ENCODE results near the gene TXNDC5.
"Not testable (repeated sequence)": the region's sequence is repeated elsewhere in the genome, so short reads cannot be mapped to it uniquely, and the experiment has no call there.

The TXNDC5 gene

DNA sequence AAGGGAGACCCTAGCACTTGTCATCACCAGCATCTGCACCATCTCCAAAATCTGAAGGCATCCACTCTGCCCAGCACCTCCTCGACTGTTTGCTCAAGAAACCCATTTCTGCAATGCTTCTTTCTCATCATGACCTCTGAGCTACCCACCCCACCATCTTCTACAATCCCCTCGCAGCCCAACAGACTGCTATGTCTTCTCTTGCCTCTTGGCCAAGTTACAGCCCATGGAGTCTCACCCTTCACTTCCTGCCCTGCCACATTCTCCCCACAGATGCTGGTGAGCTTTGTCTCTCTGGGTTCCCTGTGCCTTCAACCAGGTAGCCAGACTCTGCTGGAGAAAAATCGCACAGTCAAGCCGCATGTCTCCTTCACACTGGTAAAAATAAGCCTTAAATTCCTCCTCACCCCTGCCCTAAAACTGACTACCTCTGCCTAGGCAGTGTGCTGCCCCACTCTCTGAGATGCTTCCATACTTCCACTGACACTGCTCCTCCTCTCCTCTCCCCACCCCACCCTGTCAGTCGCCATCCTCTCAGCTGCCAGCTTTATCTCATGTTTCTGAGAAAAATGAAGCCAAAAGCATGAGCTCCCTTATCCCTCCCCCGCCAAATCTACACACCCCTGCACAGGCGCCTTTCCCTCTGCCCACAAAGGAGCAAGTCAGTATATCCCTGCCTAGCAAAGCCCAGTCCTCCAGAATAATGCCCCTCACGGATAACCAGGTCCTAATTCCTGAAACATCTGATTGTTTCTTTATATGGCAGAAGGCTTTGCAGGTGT, 2.3 kb upstream of the TXNDC5 start:
- no peak for DNase-seq

DNA sequence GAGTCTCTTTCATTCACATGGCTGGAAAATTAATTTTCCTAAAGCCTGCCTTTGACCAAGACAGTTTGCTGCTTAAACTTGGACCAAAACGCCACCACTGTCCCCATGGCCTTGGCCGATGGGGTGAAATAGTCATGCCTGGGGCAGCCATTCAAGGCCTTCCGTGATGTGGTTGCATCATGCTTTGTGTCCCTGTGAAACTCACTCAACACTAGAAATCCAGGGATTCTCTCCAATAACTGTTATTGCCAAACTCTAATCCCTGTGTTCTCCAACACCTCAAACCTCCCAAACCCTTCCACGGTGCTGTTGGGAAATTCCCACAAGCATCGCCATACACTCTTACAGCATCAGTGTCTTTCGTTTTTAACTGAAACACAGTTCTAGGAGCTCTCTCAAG, 1.4 kb upstream of the TXNDC5 start:
- no peak for DNase-seq

DNA sequence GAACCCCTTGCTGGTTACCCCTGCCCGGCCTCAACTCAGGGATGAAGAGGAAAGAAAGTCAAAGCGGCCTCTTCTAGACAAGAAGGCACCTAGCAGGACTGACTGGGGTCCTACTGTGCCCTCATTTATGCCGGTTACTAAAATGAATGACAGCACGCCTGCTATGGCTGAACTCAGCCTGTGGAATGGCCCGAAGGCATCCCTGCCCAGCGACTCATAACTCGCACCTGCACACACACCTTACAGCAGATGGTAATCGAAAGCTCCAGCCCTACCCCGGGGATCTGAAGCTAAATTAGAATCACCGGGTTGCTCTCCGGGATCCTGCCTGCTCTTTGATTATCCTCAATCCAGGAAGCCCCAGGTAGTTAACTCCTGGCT, 747 bp upstream of the TXNDC5 start:
- no peak for DNase-seq

DNA sequence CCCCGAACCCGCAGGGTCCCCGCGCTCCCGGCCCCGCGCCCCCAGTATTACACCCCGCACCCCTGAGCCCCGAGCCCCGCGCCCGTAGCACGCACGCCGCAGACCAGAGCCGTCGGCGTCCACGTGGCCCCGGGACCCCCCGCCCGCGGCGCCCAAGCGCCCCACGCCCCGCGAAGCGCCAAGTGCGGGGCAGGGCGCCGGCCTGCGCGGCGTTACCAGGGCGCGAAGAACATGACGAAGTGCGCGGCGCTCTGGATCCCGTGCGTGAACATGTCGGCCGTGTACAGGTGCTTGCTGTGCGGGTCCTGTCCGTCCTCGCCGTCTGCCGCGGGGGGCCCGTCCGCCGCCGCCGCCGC, 312 bp downstream of the TXNDC5 start:
- no peak for DNase-seq

DNA sequence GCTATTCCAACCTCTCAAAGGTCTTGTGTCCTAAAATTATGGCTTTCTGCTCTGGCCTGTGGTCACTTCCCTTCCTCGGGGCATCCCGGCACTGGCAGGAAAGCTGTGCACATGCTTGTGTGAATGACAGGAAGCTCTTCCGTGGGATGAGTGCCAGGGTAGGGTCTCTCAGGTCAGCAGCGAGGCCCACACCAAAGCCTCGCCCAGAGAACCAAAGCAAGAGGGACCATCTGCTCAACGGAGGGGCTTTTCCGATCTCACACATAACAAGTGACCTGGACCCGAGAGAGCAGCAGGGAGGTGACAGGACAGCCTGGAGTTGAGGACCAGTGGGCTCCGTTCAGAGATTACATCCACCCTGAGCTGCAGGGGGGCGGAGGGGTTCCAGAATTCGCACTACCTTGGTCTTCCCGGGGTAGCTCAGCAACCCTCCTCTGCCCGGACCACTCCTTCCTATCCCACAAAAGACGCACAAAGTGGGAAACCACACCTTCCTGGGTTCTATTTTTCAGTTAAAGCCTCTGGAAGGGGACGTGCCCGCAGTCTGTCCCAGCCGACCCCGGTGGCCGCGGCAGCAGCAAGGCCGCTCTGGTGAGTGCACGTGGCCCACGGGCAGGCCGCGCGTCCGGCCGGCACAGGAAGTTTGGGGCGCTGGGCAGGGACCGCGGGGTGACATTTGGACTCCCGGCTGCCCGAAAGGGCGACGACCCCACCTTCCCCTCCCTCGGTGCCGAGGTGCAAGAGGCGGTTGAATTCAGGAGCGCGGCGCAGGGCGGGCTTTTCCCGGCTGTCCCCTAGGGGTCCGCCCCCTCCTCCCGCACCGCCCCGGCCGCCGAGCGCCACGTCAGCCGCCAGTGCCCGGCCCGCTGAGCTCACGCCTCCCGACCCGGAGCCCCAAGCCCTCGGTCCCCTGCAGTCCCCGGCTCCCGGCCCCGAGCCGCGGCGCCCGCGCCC, 988 bp downstream of the TXNDC5 start:
- DNase-seq = peak in 2 of 4 experiments; percentile 7

DNA sequence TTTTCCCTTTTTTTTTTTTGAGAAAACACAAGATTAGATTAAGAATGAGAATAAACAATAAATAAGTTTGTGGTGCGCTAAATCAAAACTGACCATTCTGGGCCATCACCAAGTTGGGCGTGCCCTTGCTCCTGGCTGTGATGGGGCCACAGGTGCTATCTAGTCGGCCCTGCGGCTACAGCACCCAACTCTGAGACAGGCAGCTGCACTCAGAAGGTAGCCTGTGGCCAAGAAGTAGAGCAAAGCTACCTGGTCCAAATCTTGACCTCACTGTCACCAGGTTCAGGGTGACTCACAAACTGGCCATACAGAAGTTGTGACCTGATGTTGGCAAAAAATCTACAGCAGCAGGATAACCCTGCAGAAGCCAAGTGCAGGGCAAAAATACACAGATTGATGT, 3.4 kb downstream of the TXNDC5 start:
- no peak for DNase-seq

DNA sequence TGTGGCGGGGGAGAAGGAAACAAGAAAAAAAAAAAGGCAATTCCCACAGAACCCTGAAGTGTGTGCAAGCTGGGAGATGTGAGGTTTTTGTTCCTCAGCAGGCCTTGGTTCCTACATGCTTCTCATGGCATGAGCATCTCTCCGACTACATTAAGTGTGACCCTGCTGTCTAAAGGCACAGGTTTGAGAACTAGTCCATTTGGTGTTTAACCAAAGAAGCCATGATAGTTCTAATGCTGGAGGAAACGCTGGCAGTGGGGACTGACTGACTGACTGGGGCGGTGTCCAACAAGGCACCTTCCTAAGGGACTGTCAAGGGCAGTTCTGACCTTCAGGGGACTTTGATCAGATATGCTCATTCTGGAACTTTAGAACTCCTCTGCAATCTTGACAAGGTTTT, 3.8 kb downstream of the TXNDC5 start:
- no peak for DNase-seq

DNA sequence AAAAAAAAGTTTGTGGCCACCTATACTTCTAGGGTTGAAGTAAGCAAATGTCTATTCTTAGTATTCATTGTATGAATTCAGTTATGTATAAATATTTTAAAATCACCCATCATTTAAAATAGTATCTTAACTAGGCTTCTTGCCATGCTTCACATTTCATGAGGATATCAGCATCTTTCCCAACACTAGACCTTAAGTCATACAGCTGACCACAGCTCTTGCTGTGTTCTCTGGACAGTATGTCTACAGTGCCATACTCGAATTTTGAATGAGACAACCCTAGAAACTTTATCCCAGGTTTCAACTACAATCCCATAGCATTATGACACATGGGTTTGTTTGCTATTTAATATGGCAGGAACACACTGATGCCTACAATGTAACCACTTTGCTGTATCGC, 5.2 kb downstream of the TXNDC5 start:
- no peak for DNase-seq

DNA sequence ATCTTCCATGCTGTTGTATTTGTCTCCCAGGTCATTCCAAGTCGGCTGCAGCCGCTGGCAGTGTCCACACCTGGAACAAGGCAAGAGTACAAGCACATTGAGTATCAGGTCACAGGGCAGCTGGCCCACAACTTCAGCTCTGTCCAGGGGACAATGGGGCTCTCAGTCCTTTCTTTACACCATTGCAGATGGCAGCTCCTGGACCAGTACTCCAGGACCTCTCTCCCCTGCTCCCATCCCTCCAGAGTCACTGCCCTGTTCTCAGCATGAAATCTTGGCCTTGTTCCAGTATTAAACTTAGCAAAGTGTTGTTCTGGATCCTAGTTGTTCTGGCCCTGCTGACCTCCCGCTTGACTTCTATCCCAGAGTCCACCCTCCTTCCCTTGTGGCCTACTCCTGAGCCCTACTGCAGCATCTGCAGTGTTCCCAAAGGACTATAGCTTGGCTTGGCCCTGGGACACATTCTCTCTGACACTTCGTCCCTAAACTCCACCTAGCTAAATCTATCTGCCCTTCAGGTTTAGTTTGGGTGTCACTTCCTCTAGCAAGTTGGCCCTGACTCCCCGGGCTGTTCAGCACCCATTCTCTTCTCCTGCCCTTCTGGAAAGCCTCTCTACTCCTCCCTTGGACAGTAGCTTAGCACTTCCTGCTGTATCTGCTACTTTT, 5.8 kb downstream of the TXNDC5 start:
- DNase-seq = no peak

DNA sequence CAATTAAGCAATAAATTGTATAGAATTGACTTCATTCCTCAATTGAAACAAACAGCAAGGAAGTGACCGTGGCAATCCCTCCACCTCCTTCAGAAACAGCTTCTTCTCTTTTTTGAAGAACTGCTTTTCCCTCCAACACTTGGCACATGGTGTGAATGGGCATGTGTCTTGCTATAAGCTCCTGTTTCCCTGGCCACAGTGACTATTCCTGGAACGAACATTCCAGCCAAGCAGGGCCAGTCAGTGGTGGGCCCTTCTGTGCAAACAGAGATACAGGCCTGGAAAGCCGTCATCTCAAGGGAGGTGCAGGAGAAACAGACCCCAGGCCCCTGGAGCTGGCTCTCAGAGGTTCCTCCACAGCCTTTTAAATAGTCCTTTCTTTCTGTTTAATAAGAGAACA, 6.9 kb downstream of the TXNDC5 start:
- DNase-seq = no peak

DNA sequence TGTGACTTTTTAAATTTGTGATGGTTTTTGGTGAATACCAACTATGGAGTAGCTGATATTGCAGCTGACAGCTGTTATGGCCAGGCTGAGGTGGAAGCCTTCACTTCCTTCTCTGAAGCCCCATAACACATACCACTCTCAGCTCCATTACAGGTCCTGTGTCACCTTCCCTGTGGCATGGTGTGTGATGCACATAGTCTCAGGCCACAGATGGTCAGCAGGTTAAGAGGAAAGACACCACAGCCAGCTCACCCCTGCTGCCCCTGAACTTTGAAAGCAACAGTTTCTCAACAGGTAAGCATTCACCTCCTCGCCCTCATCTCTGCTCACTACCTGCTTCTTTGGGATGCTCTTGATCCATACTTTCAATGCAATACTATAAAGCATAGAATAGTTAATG, 7.7 kb downstream of the TXNDC5 start:
- DNase-seq = no peak

DNA sequence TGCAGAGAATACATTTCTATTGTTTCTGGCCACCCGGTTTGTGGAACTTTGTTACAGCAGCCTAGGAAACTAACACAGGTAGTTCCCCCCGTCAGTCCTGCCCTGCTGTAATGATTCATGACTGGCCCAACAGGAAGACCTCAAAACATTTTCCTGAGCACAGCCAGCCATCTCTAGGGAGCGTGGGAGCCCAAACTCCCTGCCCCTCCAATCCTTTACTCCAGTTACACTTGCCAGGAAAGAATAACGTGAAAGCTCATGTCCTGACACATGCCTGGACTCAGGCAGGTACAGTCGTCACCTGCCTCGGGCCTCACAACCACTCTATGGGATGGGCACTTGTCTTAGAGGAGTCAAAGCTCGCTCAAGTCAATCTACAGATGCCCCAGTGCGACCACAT, 8.4 kb downstream of the TXNDC5 start:
- DNase-seq = no peak

DNA sequence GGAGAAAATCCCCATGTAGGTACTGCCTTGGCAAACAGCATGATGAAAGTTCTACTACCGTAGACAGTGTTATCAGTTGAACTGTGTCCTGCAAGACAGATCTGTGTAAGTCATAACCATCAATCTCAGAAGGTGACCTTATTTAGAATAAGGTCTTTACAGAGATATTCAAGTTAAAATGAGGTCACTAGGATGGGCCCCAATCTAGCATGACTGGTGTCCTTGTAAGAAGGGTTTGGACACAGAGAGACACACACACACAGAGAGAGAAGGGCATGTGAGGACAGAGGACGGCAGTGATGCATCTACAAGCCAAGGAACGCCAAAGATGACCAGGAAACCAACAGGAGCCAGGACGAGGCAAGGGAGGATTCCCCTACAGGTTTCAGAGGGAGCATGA, 8.8 kb downstream of the TXNDC5 start:
- DNase-seq = no peak

DNA sequence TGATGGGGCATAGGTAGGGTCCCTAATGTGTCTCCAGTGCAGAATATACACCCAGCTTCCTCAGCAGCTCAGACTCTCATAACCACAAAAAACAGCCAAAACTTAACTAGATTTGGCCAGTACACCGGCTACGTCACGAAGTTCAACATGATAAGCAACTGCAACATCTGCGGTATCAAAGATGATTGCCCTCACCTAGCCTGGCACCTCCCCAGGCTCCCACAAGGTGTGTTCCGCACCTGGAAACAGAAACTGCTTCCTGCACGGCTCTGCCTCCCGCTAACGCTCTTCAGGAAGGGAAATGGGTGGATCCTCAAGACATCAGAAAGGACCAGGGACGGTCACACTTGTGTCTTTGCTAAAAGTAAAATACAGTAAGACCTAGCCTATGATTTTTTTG, 9.5 kb downstream of the TXNDC5 start:
- DNase-seq = no peak

DNA sequence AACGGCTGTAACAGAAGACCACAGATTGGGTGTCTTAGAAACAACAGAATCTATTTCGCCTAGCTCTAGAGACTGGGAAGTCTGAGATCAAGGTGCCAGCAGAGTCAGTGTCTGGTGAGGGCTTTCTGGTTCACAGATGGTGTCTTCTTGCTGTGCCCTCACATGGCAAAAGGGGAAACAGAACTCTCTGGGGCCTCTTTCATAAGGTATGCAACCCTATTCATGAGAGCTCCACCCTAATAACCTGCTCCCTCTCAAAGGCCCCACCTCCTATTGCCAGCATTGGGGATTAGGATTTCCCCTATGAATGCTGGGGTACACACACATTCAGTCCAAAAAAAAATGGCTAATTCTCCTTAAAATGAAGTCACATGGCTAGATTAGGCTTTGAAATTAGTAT, 10.0 kb downstream of the TXNDC5 start:
- no peak for DNase-seq

DNA sequence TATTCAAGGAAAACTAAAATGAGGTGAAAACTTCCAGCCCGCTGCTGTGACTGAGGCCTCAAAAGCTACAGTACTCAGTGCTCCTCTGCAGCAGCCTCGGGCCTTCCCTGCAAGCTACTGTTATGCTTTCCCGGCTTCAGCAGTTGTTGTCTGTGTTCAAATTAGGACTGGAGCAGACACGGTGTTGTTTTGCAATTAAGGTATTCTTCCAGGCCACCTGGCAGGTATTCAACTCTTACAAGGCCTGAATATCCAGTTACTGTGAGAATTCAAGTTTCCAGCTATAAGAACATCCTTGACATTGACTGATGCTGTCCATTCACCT, 10.7 kb downstream of the TXNDC5 start:
- no peak for DNase-seq

DNA sequence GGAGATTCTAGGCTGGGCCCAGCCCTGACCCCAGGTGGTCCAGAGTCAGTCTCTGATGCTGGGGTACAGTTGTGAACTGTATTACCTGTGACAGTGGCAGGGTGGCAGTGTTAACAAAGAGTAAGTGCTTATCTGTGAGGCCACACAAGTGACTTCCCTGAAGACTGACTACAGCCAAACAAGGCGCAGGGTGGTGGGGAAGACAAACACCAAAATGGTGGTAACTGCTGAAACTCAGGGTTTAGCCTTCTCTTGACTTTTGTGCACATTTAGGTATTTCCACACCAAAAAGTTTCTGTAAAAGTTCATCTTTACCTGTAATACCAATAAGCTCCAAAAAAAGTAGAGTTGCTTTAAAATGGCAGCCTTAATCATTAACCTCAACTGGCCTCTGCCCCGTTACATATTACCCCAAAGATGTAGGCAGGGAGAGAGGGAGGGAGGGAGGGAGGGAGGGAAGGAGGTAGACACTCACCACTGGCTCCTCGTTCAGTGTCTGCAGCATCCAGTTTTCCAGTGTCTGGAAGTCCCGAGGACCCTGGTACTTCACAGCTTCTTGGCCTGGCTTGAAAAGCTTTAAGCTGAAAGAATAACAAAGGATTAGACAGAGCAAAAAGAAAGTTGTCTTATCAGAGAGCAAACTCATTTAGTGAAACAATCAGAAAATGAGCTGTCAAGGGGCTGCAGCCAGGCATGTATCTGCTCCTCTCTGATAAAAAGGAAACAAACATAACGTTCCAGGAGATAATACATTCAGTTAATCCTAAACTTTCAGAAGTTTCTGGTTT, 11.3 kb downstream of the TXNDC5 start:
- no peak for DNase-seq

DNA sequence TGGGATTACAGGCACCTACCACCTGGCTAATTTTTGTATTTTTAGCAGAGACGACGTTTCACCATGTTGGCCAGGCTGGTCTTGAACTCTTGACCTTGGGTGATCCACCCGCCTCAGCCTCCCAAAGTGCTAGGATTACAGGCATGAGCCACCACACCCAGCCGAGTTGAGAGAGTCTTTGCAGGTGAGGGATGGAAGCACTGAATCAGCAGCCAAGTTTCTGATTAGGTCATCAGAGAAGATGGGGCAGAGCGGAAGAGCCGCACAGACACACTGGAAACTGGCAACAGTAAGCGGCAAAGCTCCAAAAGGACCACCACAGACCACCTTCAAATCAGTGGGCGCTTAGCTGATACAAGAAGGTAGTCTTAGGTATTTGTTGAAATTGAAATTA, 12.4 kb downstream of the TXNDC5 start:
- DNase-seq = not testable (repeated sequence)

DNA sequence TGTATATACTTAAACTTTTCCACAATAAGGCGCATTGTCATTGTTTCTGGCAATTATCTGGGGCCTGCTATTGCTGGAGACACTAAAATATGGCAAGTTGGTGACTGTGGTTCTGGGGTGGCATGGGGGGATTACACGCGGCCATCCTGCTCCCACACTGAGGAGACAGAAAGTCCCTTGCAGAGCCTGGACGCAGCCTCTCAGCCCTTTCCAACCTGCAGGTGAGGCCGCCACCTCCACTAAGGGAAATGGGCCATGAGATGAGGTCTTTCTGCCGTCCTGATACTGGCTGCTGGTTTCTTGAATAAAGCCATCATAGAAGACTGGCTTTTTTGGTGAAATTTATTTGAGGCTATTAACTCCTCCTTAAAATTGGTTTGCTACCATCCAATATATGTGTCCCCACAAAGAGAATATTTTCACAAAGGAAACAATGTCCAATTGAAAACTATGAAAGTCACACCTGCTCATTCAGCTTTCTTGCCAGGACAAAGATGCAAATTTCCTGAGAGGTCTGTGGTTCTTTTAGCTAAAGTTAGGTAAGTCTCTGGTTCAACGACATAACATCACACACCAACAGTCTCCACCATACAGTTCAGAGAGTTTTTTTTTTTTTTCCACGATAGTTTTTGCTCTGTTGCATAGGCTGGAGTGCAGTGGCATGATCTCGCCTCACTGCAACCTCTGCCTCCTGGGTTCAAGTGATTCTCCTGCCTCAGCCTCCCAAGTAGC, 13.0 kb downstream of the TXNDC5 start:
- DNase-seq = no peak

DNA sequence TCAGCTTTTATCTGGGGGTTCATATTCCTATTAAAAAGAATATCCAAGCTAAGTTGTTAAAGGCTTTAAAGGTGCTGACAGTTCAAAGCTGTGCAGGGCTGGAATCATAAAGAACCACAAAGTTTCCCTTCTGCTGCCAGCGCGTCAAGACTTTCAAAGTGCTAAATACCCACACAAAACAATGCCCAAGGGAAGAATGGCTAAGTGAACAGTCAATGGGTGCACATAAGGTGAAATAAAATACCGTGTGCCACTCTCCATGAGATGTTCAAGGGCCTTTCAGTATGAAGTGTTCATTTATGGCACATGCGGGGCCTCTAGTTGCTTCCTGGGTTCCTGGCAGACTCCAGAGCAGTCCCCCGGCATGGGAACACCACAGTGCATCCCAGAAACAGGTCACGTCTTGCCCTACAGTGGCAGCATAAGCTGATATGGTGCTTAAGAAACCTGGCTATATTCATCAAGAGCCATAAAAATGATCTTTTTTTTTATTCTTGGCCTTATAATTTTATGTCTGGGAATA, 14.1 kb downstream of the TXNDC5 start:
- DNase-seq = no peak

DNA sequence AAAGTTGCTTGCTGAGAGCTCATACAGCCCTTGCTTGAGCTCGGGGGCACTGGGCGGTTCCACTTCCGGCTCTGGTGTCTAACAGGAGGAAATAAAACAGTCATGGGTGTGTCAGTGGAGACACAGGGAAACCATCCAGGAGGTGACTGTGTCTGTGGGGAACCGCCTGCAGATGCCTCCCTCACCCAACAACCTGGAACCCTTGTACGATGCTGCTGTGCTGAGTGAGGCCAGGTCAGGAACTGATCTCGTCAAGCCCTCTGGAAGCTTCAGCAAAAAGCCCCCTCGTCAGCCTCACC, 15.5 kb downstream of the TXNDC5 start:
- DNase-seq = no peak

All from activated naive CD4-positive, alpha-beta T cell (primary cell).